ENCODE data around the gene PLEKHG4.

Gene PLEKHG4

DNA sequence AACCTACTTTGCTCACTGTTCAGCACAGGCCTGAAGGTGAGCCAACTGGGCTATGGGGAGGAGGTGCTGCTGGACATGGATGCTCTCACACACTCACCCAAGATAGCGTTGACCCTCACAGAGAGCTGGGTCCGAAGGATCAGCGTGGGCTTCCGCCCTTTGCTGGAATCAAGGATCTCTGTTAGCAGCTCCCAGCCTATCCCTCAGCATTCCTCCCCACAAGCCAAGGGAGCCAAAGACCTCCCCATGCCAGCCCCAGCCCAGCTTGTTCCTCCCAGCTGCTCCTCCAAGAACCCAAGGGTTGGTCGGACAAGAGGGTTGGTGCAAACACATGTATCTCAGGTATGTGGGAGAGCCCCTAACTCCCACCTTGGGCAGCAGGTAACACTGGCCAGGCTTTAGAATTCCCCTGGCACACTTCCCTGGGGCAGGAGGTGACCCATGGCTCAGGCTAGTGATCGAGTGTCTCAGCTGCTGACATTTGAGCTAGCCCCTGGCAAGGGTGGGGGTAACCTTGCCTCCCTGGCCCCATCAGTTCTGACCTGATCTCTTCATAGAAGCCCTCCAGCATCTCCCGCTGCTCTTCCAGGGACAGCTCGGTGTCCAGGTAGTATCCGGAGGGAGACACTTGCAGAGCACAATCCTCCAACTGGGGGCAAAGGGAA lies 40.4 kb upstream of the PLEKHG4 start:
- Histone ChIP-seq H3K4me1 (ENCODE audit: control insufficient read depth, insufficient read depth, low read length) (peaks cover 12% of the 10 kb centered on the region), H3K9me3 (ENCODE audit: control insufficient read depth in 2 of 2, low read length in 2 of 2) (no peaks in the 10 kb centered on the region), H3K9ac (ENCODE audit: low read length in 2 of 2) (no peak overlapping the region), H3K4me3 (ENCODE audit: low read length in 2 of 2) (no peak overlapping the region), H3K27me3 (ENCODE audit: control insufficient read depth in 1 of 2, insufficient read depth in 2 of 2, low read length in 2 of 2) (no peaks in the 10 kb centered on the region), H3K36me3 (ENCODE audit: control insufficient read depth in 2 of 2, insufficient read depth in 2 of 2, low read length in 2 of 2) (peaks cover 9 to 29% of the 10 kb centered on the region in 2 donors), H3K27ac (ENCODE audit: low read length) (no peak overlapping the region)

GRCh38 chr16:67240506-67240905 lies 38.8 kb upstream of the PLEKHG4 start:
- H3K27ac ChIP-seq (ENCODE audit: low read length): no peak overlapping the region
- no peaks in the 10 kb centered on the region for H3K27me3 ChIP-seq (ENCODE audit: control insufficient read depth in 1 of 2, insufficient read depth in 2 of 2, low read length in 2 of 2)
- peaks cover 22% of the 10 kb centered on the region for H3K4me1 ChIP-seq (ENCODE audit: control insufficient read depth, insufficient read depth, low read length)
- no peaks in the 10 kb centered on the region for H3K9me3 ChIP-seq (ENCODE audit: control insufficient read depth in 2 of 2, low read length in 2 of 2)
- H3K9ac ChIP-seq (ENCODE audit: low read length in 2 of 2): no peak overlapping the region
- peaks cover 9 to 29% of the 10 kb centered on the region in 2 donors for H3K36me3 ChIP-seq (ENCODE audit: control insufficient read depth in 2 of 2, insufficient read depth in 2 of 2, low read length in 2 of 2)
- H3K4me3 ChIP-seq (ENCODE audit: low read length in 2 of 2): no peak overlapping the region

DNA sequence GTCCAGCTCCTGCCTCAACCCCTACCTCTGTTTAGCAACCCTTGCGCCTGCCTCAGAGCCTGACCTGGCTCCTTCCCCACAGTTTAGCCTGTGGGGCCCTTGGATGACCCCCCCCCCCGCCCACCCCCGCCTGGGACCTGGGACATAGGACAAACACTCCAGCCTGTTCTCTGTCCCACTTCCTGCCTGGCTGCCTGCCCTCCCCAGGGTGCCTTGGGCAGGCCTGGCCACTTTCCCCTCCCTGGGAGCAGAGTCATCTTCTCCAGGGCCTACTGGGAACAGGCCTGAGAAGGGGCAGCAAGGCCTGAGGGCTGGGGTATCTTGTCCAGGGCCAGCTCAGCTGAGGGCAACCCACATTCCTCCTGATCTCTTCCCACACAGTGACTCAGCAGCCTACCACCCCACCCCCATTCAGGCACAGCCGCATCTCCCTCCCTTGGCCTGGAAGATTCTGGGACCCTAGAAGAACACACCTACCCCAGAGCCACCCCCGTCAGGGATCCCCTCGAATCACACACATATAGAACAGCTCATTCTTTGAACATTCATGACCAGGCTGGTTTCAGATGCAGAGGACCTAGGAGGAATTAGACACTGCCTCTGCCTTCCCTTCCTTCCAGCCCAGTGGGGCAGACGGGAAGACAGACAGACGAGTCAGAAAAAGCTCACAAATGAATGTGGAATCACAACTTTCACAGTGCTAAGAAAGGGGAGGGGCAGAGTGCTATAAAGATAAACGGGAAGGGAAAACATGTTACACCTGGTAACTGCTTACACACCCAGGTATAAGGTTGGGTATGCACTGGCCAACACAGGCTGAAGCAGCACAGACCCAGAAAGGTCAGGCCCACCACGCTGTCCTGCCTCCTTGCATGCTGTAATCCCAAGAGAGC lies 38.1 kb upstream of the PLEKHG4 start:
- H3K36me3 ChIP-seq (ENCODE audit: control insufficient read depth in 2 of 2, insufficient read depth in 2 of 2, low read length in 2 of 2): peaks cover 3 to 22% of the 10 kb centered on the region in 2 donors
- H3K9ac ChIP-seq (ENCODE audit: low read length in 2 of 2): peak overlapping the region; percentile 14 to 21
- H3K4me3 ChIP-seq (ENCODE audit: low read length in 2 of 2): no peak overlapping the region
- no peaks in the 10 kb centered on the region for H3K27me3 ChIP-seq (ENCODE audit: control insufficient read depth in 1 of 2, insufficient read depth in 2 of 2, low read length in 2 of 2)
- H3K27ac ChIP-seq (ENCODE audit: low read length): peak overlapping the region; percentile 24
- H3K9me3 ChIP-seq (ENCODE audit: control insufficient read depth in 2 of 2, low read length in 2 of 2): no peaks in the 10 kb centered on the region
- H3K4me1 ChIP-seq (ENCODE audit: control insufficient read depth, insufficient read depth, low read length): peaks cover 30% of the 10 kb centered on the region

GRCh38 chr16:67242138-67242730 lies 37.1 kb upstream of the PLEKHG4 start:
- no peak overlapping the region for H3K9ac ChIP-seq (ENCODE audit: low read length in 2 of 2)
- peaks cover 36% of the 10 kb centered on the region for H3K4me1 ChIP-seq (ENCODE audit: control insufficient read depth, insufficient read depth, low read length)

DNA sequence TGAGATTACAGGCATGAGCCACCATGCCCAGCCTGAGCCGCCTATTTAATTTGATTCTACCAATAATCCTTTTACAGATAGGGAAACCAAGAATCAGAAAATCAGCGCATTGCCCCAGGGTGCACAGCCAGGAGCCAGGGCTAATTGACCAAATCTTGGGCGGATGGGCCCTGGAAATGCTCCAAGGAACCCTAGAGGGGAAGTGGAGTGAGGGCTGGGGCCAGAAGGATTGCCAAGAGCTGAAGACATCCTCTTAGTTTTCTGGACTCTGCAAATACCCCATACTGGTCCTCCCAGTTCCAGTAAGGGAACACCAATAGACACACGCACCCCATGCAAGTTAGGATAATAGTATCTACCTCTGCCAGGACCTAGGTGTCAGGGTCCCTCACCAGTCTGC lies 35.9 kb upstream of the PLEKHG4 start:
- H3K27me3 ChIP-seq (ENCODE audit: control insufficient read depth in 1 of 2, insufficient read depth in 2 of 2, low read length in 2 of 2): peaks cover 0 to 4% of the 10 kb centered on the region in 2 donors
- no peak overlapping the region for H3K4me3 ChIP-seq (ENCODE audit: low read length in 2 of 2)
- H3K4me1 ChIP-seq (ENCODE audit: control insufficient read depth, insufficient read depth, low read length): peaks cover 47% of the 10 kb centered on the region
- H3K9ac ChIP-seq (ENCODE audit: low read length in 2 of 2): no peak overlapping the region
- peaks cover 0 to 7% of the 10 kb centered on the region in 2 donors for H3K36me3 ChIP-seq (ENCODE audit: control insufficient read depth in 2 of 2, insufficient read depth in 2 of 2, low read length in 2 of 2)
- H3K9me3 ChIP-seq (ENCODE audit: control insufficient read depth in 2 of 2, low read length in 2 of 2): no peaks in the 10 kb centered on the region
- peak overlapping the region; percentile 37 for H3K27ac ChIP-seq (ENCODE audit: low read length)

More at GRCh38 chr16:67242138-67242730, 37.1 kb upstream of the PLEKHG4 start:
- Histone ChIP-seq H3K27ac (ENCODE audit: low read length) (no peak overlapping the region), H3K9me3 (ENCODE audit: control insufficient read depth in 2 of 2, low read length in 2 of 2) (no peaks in the 10 kb centered on the region), H3K36me3 (ENCODE audit: control insufficient read depth in 2 of 2, insufficient read depth in 2 of 2, low read length in 2 of 2) (peaks cover 0 to 15% of the 10 kb centered on the region in 2 donors), H3K27me3 (ENCODE audit: control insufficient read depth in 1 of 2, insufficient read depth in 2 of 2, low read length in 2 of 2) (no peaks in the 10 kb centered on the region), H3K4me3 (ENCODE audit: low read length in 2 of 2) (no peak overlapping the region)

DNA sequence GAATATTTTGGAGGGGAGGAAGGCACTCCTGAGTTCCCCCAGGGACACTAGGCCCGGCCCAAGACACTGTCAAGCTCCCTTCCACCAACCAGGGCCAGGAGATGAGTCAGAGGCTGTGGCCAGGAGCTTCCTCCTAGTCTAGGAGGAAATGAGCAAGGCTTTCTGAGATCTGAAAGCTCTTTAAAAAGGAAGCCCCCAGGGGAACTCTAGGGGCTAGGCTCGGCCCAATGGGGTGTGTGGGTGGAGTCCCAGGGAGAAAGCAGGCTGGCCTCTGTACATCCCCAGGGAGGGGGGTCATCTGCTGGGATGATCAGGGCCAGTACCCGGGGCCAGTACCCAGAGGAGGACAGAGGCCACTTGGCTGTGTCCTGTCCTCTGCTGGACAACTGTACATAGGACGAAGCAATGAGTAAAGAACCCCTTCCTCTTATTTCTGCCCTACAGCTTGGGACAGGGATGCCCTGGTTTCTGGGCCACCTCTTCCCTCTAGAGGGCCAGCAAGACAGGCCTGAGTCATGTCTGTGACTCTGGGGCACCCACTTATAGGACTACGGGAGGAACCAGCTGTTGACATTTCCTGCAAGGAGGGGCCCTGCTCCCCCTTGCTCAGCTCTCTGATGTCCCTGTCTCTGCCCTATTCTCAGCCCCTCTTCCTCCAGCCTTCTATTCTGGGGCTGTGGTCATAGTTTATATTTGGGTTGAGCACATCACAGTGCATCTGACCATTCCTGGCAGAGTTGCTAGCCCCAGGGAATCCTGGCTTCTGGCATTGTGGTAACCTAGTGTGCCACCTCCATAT lies 34.7 kb upstream of the PLEKHG4 start:
- H3K27ac ChIP-seq (ENCODE audit: low read length): peak overlapping the region; percentile 37
- H3K9me3 ChIP-seq (ENCODE audit: control insufficient read depth in 2 of 2, low read length in 2 of 2): no peaks in the 10 kb centered on the region
- peaks cover 4 to 11% of the 10 kb centered on the region in 2 donors for H3K27me3 ChIP-seq (ENCODE audit: control insufficient read depth in 1 of 2, insufficient read depth in 2 of 2, low read length in 2 of 2)
- peaks cover 57% of the 10 kb centered on the region for H3K4me1 ChIP-seq (ENCODE audit: control insufficient read depth, insufficient read depth, low read length)
- H3K9ac ChIP-seq (ENCODE audit: low read length in 2 of 2): peak overlapping the region in 1 of 2 donors; percentile 48
- H3K4me3 ChIP-seq (ENCODE audit: low read length in 2 of 2): peak overlapping the region in 1 of 2 donors; percentile 7
- H3K36me3 ChIP-seq (ENCODE audit: control insufficient read depth in 2 of 2, insufficient read depth in 2 of 2, low read length in 2 of 2): no peaks in the 10 kb centered on the region

DNA sequence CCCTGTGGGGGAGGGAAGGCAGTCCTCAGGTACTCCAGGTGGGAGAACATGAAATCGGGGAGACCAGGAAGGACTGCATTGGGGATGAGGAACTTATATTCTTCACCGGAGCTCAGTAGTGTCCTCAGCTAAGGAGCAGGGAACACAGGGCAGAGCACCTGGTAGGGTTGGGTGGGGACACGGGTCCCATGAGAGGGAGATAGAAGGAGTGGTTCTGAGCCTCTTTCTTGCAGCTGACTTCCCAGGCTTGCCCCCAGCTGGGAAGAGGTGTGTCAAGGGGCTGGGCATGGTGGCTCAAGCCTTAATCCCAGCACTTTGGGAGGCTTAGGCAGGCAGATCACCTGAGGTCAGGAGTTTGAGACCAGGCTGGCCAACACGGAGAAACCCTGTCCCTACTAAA lies 34.1 kb upstream of the PLEKHG4 start:
- no peaks in the 10 kb centered on the region for H3K9me3 ChIP-seq (ENCODE audit: control insufficient read depth in 2 of 2, low read length in 2 of 2)
- peak overlapping the region in 1 of 2 donors; percentile 86 for H3K4me3 ChIP-seq (ENCODE audit: low read length in 2 of 2)
- H3K4me1 ChIP-seq (ENCODE audit: control insufficient read depth, insufficient read depth, low read length): peaks cover 57% of the 10 kb centered on the region

GRCh38 chr16:67245674-67246080 lies 33.7 kb upstream of the PLEKHG4 start:
- peak overlapping the region; percentile 55 to 65 for H3K9ac ChIP-seq (ENCODE audit: low read length in 2 of 2)
- peaks cover 12 to 21% of the 10 kb centered on the region in 2 donors for H3K27me3 ChIP-seq (ENCODE audit: control insufficient read depth in 1 of 2, insufficient read depth in 2 of 2, low read length in 2 of 2)
- no peaks in the 10 kb centered on the region for H3K9me3 ChIP-seq (ENCODE audit: control insufficient read depth in 2 of 2, low read length in 2 of 2)
- H3K4me1 ChIP-seq (ENCODE audit: control insufficient read depth, insufficient read depth, low read length): peaks cover 54% of the 10 kb centered on the region
- peak overlapping the region; percentile 55 for H3K27ac ChIP-seq (ENCODE audit: low read length)
- H3K4me3 ChIP-seq (ENCODE audit: low read length in 2 of 2): peak overlapping the region; percentile 86
- no peaks in the 10 kb centered on the region for H3K36me3 ChIP-seq (ENCODE audit: control insufficient read depth in 2 of 2, insufficient read depth in 2 of 2, low read length in 2 of 2)

More for the DNA sequence above, 34.1 kb upstream of the PLEKHG4 start:
- H3K36me3 ChIP-seq (ENCODE audit: control insufficient read depth in 2 of 2, insufficient read depth in 2 of 2, low read length in 2 of 2): no peaks in the 10 kb centered on the region
- H3K27me3 ChIP-seq (ENCODE audit: control insufficient read depth in 1 of 2, insufficient read depth in 2 of 2, low read length in 2 of 2): peaks cover 10 to 16% of the 10 kb centered on the region in 2 donors
- H3K27ac ChIP-seq (ENCODE audit: low read length): peak overlapping the region; percentile 37
- H3K9ac ChIP-seq (ENCODE audit: low read length in 2 of 2): no peak overlapping the region

GRCh38 chr16:67246081-67246755 lies 33.1 kb upstream of the PLEKHG4 start:
- H3K9me3 ChIP-seq (ENCODE audit: control insufficient read depth in 2 of 2, low read length in 2 of 2): no peaks in the 10 kb centered on the region
- H3K4me1 ChIP-seq (ENCODE audit: control insufficient read depth, insufficient read depth, low read length): peaks cover 51% of the 10 kb centered on the region
- H3K27ac ChIP-seq (ENCODE audit: low read length): peak overlapping the region; percentile 55

More at GRCh38 chr16:67246081-67246755, 33.1 kb upstream of the PLEKHG4 start:
- Histone ChIP-seq H3K9ac (ENCODE audit: low read length in 2 of 2) (peak overlapping the region; percentile 55 to 65), H3K4me3 (ENCODE audit: low read length in 2 of 2) (peak overlapping the region; percentile 86), H3K27me3 (ENCODE audit: control insufficient read depth in 1 of 2, insufficient read depth in 2 of 2, low read length in 2 of 2) (peaks cover 12 to 26% of the 10 kb centered on the region in 2 donors), H3K36me3 (ENCODE audit: control insufficient read depth in 2 of 2, insufficient read depth in 2 of 2, low read length in 2 of 2) (no peaks in the 10 kb centered on the region)
